Measurements from ENCODE around the gene KCNJ9.

GRCh38 chr1:160080381-160081100 is 797 bp upstream of the KCNJ9 start:
- TF ChIP-seq, protein P1, sequence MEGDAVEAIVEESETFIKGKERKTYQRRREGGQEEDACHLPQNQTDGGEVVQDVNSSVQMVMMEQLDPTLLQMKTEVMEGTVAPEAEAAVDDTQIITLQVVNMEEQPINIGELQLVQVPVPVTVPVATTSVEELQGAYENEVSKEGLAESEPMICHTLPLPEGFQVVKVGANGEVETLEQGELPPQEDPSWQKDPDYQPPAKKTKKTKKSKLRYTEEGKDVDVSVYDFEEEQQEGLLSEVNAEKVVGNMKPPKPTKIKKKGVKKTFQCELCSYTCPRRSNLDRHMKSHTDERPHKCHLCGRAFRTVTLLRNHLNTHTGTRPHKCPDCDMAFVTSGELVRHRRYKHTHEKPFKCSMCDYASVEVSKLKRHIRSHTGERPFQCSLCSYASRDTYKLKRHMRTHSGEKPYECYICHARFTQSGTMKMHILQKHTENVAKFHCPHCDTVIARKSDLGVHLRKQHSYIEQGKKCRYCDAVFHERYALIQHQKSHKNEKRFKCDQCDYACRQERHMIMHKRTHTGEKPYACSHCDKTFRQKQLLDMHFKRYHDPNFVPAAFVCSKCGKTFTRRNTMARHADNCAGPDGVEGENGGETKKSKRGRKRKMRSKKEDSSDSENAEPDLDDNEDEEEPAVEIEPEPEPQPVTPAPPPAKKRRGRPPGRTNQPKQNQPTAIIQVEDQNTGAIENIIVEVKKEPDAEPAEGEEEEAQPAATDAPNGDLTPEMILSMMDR (IDR thresholded peaks at IDR 0.05 in 2 of 3, conservative IDR thresholded peaks at IDR 0.05 in 1 of 3; ENCODE audit: borderline replicate concordance in 1 of 3, insufficient read depth in 1 of 3, low read depth in 2 of 3, low read length in 2 of 3) = no peak
- no peak for TF ChIP-seq POLR2AphosphoS5 (IDR thresholded peaks at IDR 0.05; ENCODE audit: low read depth, low read length)
- TF ChIP-seq YY1 (IDR thresholded peaks at IDR 0.05; ENCODE audit: extremely low read depth, insufficient replicate concordance, low read depth, low read length) = no peak
- TF ChIP-seq SIN3A (IDR thresholded peaks at IDR 0.05; ENCODE audit: low read depth) = no peak
- TF ChIP-seq TCF7L2 (IDR thresholded peaks at IDR 0.05; ENCODE audit: borderline replicate concordance, extremely low read depth, insufficient read depth, insufficient read length) = no peak
- no peak for TF ChIP-seq CEBPB (IDR thresholded peaks at IDR 0.05; ENCODE audit: low read depth)
- no peak for TF ChIP-seq POLR2A (IDR thresholded peaks at IDR 0.05; ENCODE audit: borderline replicate concordance, extremely low read depth, insufficient read depth, insufficient read length)
- TF ChIP-seq FOSL1 (IDR thresholded peaks at IDR 0.05; ENCODE audit: low read depth) = no peak
